ENCODE results near the gene CCPG1.
"Not testable (repeated sequence)": the region's sequence is repeated elsewhere in the genome, so short reads cannot be mapped to it uniquely, and the experiment has no call there.

- TF ChIP-seq CTCF, POLR2AphosphoS5 (IDR thresholded peaks at IDR 0.05): not testable (repeated sequence)
Observed at GRCh38 chr15:55400050-55400449, 8.1 kb downstream of the CCPG1 start.

Data from esophagus muscularis mucosa (tissue), 3 donors.